ENCODE measurements around the gene OR2L8.
"Not testable (repeated sequence)": the region's sequence is repeated elsewhere in the genome, so short reads cannot be mapped to it uniquely, and the experiment has no call there.

Gene OR2L8, protein sequence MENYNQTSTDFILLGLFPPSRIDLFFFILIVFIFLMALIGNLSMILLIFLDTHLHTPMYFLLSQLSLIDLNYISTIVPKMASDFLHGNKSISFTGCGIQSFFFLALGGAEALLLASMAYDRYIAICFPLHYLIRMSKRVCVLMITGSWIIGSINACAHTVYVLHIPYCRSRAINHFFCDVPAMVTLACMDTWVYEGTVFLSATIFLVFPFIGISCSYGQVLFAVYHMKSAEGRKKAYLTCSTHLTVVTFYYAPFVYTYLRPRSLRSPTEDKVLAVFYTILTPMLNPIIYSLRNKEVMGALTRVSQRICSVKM

DNA sequence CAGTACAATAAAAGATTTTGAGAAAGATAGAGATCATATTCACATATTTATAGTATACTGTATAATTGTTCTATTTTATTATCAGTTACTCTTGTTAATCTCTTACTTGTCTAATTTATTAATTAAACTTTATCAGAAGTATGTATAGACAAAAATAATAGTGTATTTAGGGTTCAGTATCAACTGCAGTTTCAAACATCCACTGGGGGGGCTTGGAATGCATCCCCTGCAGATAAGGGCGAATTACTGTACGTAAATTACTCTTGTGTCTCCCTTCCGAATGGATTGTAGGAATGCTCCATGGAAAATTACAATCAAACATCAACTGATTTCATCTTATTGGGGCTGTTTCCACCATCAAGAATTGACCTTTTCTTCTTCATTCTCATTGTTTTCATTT is at the start of gene OR2L8:
Gene OR2L8, plus strand, starts transcription at position 301 of the 400 bp plus-strand sequence. Its CDS starts 0 bp downstream, at position 301.
- in situ Hi-C loops (cut with MboI; ENCODE audit: low sequenced_read_pairs) = no loop called here

DNA sequence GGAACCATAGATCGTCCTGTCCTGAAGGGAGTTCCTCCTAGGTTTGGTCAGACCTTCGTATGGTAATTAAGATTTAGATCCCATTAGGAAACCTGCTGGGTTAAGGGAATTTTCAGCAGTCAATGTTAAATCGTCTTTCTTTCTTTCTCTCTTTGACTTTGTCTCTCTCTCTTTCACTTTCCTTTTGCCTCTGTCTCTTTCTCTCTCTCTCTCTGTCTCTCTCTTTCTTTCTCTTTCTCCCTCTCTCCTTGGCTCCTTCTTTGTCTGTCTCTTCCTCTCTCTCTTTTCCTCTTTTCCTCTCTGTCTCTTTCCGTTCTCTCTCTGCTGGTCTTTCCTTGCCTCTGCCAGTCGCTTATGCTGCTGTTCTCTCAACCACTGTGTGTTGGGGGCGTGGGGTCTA is 44.5 kb upstream of the OR2L8 start:
- in situ Hi-C loops (cut with MboI; ENCODE audit: low sequenced_read_pairs) = no loop called here

DNA sequence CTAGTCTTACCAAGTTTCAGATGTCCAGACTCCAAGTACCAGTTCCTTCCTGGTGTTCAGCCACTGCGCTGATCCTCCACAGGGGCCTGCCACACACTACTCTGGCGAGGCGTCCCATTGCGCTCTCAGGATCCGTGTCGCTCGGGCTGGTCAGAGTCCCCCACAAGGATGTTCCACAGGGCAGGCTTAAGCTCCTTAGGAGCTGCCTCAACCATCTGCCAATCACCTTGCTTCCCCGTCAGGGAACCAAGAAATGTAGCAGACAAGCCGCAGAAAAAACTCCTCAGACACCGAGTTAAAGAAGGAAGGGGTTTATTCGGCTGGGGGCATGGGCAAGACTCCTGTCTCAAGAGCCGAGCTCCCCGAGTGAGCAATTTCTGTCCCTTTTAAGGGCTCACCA is 43.5 kb upstream of the OR2L8 start:
- in situ Hi-C loops (cut with MboI; ENCODE audit: low sequenced_read_pairs) = no loop called here

DNA sequence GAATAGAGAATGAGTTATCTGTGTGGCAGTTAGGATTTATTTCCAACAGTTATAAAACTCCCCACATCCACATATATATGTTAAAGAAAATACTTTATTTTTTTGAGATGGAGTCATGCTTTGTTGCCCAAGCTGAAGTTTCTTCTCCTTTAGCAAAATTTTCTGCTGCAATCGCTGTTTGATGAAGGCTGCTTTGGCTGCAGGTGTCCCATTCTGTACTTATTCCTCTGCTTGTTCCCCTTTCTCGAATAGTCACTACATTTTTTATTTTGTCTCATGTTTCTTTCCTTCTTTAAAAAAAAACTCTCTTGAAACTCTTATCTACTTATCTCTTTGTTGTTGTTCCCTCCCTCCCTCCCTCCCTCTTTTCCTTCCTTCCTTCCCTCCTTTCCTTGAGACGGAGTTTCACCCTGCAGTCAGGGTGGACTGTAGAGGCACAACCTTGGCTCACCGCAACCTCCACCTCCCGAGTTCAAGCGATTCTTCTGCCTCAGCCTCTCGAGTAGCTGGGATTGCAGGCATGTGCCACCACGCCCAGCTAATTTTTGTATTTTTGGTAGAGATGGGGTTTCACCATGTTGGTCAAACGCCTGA is 42.7 kb upstream of the OR2L8 start:
- in situ Hi-C loops (cut with MboI; ENCODE audit: low sequenced_read_pairs) = no loop called here

DNA sequence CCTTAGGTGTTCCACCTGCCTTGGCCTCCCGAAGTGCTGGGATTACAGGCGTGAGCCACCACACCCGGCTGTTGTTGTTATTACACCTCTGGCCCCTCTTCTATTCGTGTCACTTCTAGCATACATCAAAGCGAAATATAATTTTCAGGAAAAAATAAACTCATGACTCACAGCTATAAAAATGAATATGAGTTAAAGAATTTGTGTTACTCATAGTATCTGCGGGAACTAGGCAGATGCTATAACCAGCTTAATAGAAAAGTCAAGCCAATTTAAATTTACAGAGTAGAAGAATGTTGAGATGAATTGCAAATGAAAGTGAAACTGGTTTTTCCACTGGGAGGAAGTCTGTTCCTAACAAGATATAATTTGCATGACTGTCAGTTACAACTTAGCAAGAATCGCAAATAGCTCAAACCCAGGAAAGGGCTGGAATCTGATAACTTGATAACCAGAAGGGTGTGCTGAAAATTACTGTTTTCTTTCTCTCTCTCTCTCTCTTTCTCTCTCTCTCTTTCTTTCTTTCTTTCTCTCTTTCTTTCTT is 42.1 kb upstream of the OR2L8 start:
- in situ Hi-C loops (cut with MboI; ENCODE audit: low sequenced_read_pairs) = no loop called here

DNA sequence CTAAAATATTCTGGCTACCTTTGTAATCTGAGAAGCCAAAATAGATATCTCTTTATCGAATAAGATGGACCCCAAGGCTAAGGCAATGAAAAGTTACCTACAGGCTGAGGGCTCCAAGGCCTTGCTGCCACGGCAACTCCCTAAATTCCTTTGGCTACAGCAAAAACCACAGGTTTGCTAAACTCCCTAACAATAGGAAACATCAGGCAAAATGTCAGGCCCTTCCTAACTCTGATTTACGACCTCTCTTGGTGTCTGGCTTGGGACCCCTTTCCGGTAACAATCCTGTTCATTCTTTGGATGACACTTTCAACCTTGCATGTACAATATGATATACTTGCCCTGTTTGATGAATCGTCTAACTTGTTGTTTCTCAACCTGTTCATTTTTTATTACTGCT is 39.9 kb upstream of the OR2L8 start:
- in situ Hi-C loops (cut with MboI; ENCODE audit: low sequenced_read_pairs) = no loop called here

DNA sequence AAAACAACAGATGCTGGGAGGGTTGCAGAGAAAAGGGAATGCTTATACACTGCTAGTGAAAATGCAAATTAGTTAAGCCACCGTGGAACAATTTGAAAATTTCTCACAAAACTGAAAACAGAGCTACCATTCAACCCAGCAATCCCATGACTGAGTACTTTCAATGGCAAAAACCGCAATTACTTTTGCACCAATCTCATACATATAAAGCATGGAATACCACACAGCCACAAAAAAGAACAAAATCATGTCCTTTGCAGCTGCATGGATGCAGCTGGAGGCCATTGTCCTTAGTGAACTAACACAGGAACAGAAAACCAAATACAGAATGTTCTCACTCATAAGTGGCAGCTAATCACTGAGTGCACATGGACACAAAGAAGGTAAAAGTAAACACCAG is 34.9 kb upstream of the OR2L8 start:
- in situ Hi-C loops (cut with MboI; ENCODE audit: low sequenced_read_pairs) = no loop called here

DNA sequence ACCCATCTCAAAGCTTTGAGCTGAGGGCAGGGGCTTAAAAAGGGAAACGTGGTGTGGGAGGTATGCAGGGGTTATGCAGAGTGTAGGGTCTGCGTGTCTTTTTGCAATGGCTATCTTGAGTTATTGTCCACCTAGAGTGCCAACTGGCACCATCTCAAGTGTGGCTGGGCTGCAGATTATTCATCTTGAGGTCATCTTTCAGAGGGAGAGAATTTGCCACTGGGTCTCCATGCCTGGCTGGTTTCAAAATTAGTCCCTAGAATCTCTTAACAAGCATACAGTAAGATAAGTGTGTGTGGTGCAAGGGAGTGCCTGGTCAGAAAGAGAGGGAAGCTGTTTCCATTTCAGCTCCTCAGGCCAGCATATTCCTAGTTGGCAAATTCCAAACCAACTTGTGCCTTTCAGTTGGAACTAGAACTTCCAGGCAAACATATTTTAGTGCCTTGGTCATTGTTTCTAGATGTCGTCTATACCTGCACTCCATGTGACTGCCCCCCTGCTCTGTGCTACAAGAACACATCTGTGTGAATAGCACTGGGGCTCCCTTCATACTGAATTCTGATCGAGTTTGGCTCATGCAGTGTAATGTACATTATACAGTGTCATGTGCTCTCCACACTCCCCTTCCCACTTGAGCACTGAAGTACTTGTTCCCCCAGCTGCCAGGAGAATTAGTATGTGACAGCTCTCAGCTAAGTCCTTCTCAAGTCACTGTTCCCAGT is 33.6 kb upstream of the OR2L8 start:
- in situ Hi-C loops (cut with MboI; ENCODE audit: low sequenced_read_pairs) = no loop called here

DNA sequence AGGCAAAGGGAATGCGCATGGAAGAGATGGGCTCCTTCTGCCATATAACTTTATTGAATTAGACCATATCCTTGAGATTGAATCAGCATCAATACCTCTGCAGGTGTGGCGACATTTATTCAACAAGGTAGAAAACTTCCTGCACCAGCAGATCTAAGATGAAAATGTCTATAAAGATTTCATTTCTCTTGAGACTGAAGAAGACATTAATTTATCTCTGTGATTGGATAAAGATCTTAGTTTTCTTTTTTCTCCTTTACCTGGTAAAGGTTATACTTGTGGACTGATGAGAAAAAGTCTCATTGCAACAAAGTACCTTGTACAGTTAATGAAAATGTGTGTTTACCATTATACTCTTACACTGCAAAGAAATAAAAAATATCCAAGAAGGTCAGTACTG is 28.7 kb upstream of the OR2L8 start, which contains the start of gene OR2T8:
Gene OR2T8, plus strand, starts transcription at position 301 of the 400 bp plus-strand sequence. CDS start 766 bp downstream, outside the sequence.
- in situ Hi-C loops (cut with MboI; ENCODE audit: low sequenced_read_pairs) = no loop called here

DNA sequence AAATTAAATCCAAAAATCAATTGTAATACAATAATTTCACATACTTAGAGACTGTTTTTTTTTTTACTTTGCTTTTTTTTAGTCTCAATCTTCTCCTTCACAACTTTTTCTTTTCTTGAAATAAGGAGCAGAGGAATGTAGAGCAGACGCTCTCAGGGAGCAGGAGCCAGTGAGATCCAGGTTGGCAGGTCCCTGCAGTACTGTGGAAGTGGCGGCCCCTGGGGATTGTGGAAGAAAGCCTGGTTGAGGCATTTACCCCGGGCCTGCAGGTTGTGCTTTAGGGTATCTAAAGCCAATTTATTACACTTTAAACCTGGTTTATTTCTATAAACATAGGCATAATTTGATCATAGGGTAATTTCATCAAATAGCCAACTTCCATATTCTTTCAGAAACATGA is 24.7 kb upstream of the OR2L8 start:
- in situ Hi-C loops (cut with MboI; ENCODE audit: low sequenced_read_pairs) = no loop called here

DNA sequence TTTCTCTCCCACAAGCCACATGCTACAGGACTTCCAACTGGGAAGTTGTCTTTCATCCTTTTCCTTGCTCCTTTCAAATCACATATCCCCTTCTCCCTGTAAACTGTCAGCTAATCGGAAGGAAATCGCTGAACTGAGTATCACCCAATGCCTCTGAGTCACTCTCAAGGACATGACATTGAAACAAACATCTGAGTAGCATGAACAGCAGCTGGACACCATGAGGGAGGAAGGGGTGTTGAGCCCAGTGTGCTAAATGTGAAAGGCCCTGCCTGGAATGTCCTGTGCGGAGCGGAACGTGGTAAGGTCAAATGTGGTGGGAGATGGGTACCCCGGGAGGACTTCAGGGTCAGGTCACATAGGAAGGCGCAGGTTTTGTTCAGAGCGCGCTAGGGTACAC is 23.8 kb upstream of the OR2L8 start, which contains the start of gene OR2AJ1:
Gene OR2AJ1, plus strand, starts transcription at position 22 of the 400 bp plus-strand sequence. CDS start 8,880 bp downstream, outside the sequence.
- in situ Hi-C loops (cut with MboI; ENCODE audit: low sequenced_read_pairs) = no loop called here

DNA sequence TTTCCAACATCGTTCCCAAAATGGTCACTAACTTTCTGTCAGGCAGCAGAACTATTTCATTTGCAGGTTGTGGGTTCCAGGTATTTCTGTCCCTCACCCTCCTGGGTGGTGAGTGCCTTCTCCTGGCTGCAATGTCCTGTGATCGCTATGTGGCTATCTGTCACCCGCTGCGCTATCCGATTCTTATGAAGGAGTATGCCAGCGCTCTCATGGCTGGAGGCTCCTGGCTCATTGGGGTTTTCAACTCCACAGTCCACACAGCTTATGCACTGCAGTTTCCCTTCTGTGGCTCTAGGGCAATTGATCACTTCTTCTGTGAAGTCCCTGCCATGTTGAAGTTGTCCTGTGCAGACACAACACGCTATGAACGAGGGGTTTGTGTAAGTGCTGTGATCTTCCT is 14.7 kb upstream of the OR2L8 start:
- in situ Hi-C loops (cut with MboI; ENCODE audit: low sequenced_read_pairs) = no loop called here

DNA sequence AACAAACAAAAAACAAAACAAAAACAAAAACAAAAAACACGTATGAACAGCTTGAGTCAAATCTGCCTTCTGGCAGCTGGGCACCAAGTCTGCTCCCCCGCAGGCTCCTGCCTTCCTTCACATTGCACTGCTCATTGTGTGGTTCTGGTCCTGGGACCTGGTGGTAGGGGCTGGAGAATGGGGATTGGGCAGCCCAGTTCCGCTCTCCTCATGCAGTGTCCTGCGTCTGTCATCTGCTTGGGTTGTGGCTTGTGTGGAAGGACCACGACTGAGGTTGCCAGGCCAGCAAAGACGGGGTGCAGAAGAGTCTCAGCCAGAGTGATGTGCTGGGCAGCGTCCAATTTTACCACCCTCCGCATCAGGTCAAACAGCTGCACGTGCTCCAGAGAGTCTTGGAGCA is 12.9 kb upstream of the OR2L8 start:
- in situ Hi-C loops (cut with MboI; ENCODE audit: low sequenced_read_pairs) = no loop called here

DNA sequence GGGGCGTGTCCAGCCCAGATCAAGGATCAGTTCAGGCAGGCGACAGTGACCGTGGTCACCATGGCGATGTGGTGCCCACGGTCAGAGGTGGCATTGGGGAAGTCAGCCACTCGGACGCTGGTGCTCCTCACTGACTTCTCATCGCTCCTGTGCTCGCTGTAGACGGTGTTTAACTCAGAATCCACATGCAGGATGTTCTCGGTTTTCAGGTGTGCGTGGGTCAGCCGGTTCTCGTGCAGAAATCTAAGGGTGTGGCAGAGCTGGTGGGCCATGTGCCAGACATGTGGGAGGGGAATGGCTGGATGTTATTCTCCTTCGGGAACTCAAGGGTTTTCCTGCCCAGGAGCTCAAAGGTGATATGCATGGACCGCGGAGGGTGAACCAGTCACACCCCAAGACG is 12.2 kb upstream of the OR2L8 start:
- in situ Hi-C loops (cut with MboI; ENCODE audit: low sequenced_read_pairs) = no loop called here

DNA sequence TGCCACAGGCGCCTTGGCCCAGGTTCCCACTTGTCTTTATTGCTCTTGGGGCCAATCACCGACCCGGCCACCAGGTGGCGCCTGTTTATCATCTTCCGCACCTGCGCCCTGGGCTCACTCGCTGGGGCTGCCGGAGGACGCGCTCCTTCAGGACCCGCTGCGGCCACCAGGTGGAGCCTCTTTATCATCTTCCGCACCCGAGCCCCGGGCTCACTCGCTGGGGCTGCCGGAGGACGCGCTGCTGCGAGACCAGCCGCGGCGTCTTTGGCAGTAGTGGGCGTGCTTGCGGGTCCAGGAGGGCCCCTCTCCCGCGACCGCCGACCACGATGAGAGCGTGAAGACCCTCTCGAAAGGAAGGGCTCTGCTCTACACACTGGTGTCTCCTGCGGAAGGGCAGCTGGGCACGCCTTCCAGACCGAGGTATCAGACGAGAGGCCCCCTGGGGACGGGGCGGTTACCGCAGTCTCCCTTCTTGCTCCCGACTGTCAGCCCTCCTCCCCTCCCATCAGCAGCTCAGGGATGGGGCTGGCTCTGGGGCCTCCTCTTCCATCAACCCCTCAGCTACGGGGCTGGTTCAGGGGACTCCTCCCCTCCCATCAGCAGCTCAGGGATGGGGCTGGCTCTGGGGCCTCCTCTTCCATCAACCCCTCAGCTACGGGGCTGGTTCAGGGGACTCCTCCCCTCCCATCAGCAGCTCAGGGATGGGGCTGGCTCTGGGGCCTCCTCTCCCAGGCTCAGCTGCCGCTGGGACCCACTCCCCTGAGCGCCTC is 11.5 kb upstream of the OR2L8 start:
- in situ Hi-C loops (cut with MboI; ENCODE audit: low sequenced_read_pairs) = not testable (repeated sequence)

DNA sequence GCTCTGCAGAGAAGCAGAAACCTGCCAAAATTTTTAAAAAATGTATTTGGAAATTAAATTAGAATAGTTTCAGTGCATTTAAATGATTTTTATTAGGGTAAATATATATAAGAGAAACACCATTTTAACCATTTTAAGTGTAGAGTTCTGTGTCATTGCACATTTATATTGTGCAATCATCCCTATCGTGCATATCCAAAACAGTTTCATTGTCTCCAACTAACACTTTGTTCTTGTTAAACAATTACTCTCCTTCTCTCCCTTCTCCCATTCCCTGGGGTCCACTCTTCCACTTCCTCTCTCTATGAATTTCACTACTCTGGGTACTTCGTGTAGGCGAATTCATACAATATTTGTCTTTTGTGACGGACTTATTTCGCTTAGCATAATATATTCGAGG is 6.0 kb upstream of the OR2L8 start:
- in situ Hi-C loops (cut with MboI; ENCODE audit: low sequenced_read_pairs) = no loop called here

DNA sequence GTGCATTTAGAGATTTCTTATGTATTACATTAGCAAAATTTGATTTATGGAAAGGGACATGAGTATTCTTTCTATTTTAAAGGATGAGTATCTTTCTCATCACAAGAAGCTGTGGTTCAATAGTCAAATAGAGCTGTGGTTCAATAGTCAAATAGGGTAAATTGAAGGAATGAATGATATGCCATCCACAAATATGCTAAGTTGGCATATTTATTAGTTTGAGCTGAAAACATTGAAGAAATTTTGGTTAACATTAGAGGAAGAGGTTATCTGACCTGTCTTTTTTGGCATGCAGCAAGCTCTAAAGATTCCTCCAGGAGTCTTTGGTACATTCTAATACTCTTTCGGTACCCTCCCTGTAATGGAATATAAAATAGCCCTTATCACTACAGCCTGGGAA is 4.8 kb downstream of the OR2L8 start:
- in situ Hi-C loops (cut with MboI; ENCODE audit: low sequenced_read_pairs) = no loop called here

DNA sequence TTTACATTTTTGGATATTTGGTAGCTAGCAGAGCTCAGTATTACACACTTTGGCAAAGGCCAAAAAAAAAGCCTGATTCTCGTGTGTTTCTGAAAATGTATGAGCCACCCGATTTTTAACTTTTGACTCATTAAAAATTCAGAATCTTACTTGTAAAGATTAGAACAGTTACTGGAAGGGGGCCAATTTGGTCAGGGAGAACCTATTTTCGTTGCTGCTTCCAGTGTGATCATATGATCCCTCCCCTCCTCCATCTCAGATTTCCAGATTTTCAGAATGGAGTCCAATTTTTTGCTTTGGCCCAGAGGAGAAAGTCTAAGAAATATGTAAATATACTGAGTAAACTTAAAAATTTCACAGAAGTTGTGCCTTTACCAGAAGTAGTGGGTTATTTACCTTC is 13.1 kb downstream of the OR2L8 start:
- in situ Hi-C loops (cut with MboI; ENCODE audit: low sequenced_read_pairs) = no loop called here

DNA sequence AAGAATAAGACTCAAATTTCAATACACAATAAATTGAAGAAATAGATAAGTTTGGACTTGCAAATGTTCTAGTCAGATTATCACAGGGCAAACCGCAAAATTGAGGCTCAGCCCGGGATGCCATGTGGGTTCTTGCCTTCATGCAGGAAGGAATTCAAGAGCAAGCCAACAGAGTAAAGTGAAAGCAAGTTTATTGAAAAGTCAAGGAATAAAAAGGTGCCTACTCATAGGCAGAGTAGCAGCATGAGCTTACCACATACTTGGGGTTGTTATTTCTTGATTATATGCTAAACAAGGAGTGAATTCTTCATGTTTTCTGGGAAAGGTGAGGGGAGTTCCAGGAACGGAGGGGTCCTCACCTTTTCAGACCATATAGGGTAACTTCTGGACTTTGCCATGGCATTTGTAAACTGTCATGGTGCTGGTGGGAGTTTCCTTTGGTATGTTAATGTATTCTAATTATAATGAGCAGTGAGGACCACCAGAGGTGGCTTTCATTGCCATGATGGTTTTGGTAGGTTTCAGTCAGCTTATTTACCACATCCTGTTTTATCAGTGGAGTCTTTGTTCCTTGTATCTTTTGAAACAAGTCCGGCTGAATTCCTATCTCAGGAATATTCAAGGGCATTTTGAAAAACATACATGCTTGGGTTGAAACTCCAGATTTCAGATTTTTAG is 14.4 kb downstream of the OR2L8 start:
- in situ Hi-C loops (cut with MboI; ENCODE audit: low sequenced_read_pairs) = no loop called here

DNA sequence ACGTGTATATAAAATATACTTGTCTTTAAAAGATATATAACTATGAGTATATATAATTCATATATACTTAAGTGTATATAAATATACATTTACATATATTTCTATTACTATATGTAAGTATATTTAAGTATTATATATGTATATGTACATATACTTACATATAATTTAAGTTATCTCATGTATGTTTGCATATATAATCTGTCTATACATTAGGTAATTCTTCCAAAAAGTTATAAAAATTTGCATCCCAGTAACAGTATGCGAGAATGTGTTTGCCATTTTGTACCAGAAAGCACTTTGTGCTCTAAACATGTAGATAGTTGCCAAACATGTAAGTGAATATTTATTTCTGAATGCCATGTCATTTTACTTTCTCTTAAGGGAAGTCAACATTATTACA is 16.3 kb downstream of the OR2L8 start, which contains the start of gene OR2AK2:
Gene OR2AK2, plus strand, starts transcription at position 301 of the 400 bp plus-strand sequence. CDS start 144 bp downstream, outside the sequence.
- in situ Hi-C loops (cut with MboI; ENCODE audit: low sequenced_read_pairs) = no loop called here
